Ascending aorta (tissue), 2 donors: ENCODE results near the gene MRPL45. TPM values are rescaled to one million over a fixed set of nuclear protein-coding genes. Genes with fewer than 3 reads are reported as not detected.

ENCODE experiments used
- DNase-seq, 2 donors: peaks; one replicate each; pipeline ENCODE4 v3.0.0-alpha.2; 2019; ENCODE audit warnings: low spot score in 2 of 2
- H3K27ac ChIP-seq, 2 donors: fragments of 200-600 bp; sonication (generic); one replicate each; pipeline ENCODE4 v1.5.1; 2016 to 2017; ENCODE audit warnings: mild to moderate bottlenecking in 1 of 2
- H3K27me3 ChIP-seq: fragments of 200-600 bp; sonication (generic); one replicate; pipeline ENCODE4 v1.5.1; 2017
- H3K36me3 ChIP-seq, 2 donors: fragments of 200-600 bp; sonication (generic); one replicate each; pipeline ENCODE4 v1.5.1; 2016
- H3K4me1 ChIP-seq, 2 donors: fragments of 200-600 bp; sonication (generic); one replicate each; pipeline ENCODE4 v1.5.1; 2016 to 2017; ENCODE audit warnings: mild to moderate bottlenecking in 1 of 2
- H3K4me3 ChIP-seq, 2 donors: fragments of 200-600 bp; sonication (generic); one replicate each; pipeline ENCODE4 v1.5.1; 2016 to 2017; ENCODE audit warnings: mild to moderate bottlenecking in 1 of 2
- H3K9me3 ChIP-seq, 2 donors: fragments of 200-600 bp; sonication (generic); one replicate each; pipeline ENCODE4 v1.5.1; 2016
- intact Hi-C: fragments of 100-400 bp; cut with DNase I; formaldehyde crosslinking; loops from one replicate; pipeline ENCODE4 v1.15.1; 2023
- total RNA-seq: library from RNA; depleted of rRNA; stranded (reverse); fragments of >200 nt; gene quantifications from one replicate; pipeline ENCODE4 v1.1.0, GENCODE V29; 2016
- TF ChIP-seq, protein P1 (sequence below), 3 experiments: fragments of 200-600 bp in 2 of 3; fragments of 450-650 bp in 1 of 3; sonication (generic) in 2 of 3; IDR thresholded peaks; one replicate each; pipeline ENCODE4 v1.5.1; 2016 to 2019; ENCODE audit warnings: antibody characterized with exemption in 3 of 3, mild to moderate bottlenecking in 1 of 3, moderate library complexity in 1 of 3

The MRPL45 gene
- total RNA-seq, 1 donor from 2014 or later, result 27.5 TPM

DNA sequence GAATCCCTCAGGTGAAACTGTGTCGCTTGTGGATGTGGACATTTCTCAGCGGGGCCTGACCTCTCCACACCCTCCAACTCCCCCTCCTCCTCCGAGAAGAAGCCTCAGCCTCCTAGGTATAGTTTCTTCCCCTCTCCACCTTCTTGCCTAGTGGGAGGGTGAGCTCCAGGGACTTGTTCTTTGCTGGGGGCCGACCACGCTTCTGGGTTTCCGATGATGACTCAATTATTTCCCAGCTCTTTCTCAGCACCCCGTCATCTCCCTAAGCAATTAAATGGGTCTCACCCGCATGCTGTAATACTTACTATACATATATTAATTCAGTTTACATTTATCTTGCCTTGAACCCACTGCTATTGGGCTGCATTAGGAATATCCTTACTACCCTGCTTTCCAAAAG is 67.8 kb downstream of the MRPL45 start:
- intact Hi-C loops, result no loop called here
- Histone ChIP-seq H3K4me1 (no peaks in the 10 kb centered on the region), H3K27ac (no peak overlapping the region), H3K27me3 (no peaks in the 10 kb centered on the region), H3K36me3 (peaks cover 30 to 35% of the 10 kb centered on the region in 2 donors), H3K4me3 (no peak overlapping the region), H3K9me3 (no peaks in the 10 kb centered on the region)
- TF ChIP-seq, protein P1, sequence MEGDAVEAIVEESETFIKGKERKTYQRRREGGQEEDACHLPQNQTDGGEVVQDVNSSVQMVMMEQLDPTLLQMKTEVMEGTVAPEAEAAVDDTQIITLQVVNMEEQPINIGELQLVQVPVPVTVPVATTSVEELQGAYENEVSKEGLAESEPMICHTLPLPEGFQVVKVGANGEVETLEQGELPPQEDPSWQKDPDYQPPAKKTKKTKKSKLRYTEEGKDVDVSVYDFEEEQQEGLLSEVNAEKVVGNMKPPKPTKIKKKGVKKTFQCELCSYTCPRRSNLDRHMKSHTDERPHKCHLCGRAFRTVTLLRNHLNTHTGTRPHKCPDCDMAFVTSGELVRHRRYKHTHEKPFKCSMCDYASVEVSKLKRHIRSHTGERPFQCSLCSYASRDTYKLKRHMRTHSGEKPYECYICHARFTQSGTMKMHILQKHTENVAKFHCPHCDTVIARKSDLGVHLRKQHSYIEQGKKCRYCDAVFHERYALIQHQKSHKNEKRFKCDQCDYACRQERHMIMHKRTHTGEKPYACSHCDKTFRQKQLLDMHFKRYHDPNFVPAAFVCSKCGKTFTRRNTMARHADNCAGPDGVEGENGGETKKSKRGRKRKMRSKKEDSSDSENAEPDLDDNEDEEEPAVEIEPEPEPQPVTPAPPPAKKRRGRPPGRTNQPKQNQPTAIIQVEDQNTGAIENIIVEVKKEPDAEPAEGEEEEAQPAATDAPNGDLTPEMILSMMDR (IDR thresholded peaks at IDR 0.05), result no peak
- DNase-seq, result no peak

DNA sequence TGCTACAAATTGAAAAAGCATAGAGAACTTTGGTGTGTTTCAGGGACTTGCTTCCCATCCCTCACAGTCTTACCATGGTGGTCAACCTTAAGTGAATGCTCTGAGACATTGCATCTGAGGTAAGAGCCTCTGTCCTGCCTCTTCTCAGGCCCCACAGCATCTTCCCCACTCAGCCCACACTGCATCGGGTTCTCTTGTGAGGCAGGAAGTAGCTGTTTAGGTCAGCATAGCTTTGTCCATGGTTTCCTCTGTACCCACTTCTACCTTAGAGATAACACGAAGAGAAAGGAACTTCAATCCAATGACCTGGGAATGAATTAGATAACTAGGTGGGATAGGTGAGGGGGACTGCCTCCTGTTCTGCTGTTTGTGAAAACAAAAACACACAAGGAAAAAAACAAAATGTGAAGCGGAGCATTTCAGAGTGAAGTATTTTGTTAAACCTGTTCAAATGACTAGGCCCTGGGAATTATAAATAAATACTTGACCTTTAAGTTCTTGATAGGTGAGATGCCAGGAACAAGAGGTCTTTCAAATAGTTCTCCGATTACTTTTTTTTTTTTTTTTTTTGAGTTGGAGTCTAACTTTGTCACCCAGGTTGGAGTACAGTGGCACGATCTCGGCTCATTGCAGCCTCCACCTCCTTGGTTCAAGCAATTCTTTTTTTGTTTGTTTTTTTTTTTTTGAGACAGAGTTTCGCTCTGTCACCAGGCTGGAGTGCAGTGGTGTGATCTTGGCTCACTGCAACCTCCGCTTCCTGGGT is 72.3 kb downstream of the MRPL45 start:
- intact Hi-C loops, result no loop called here
- H3K36me3 ChIP-seq, result peaks cover 55 to 62% of the 10 kb centered on the region in 2 donors
- H3K4me3 ChIP-seq, result no peak overlapping the region

More for the DNA sequence above, 72.3 kb downstream of the MRPL45 start:
- no peak for DNase-seq
- H3K27ac ChIP-seq, result no peak overlapping the region
- H3K4me1 ChIP-seq, result no peaks in the 10 kb centered on the region
- no peaks in the 10 kb centered on the region for H3K9me3 ChIP-seq
- TF ChIP-seq, protein P1 (IDR thresholded peaks at IDR 0.05), result no peak
- no peaks in the 10 kb centered on the region for H3K27me3 ChIP-seq

Other genes starting within 250 kb of the MRPL45 start
- gene TBC1D3C, start 228.5 kb upstream of the MRPL45 start, total RNA-seq, result not detected
- not detected for gene TBC1D3E, start 169.2 kb upstream of the MRPL45 start, total RNA-seq
- not detected for gene TBC1D3, start 104.6 kb upstream of the MRPL45 start, total RNA-seq
- not detected for gene GPR179, start 46.8 kb downstream of the MRPL45 start, total RNA-seq
- 10.3 TPM for gene SOCS7, start 54.7 kb downstream of the MRPL45 start, total RNA-seq
- 89.0 TPM for gene ARHGAP23, start 131.3 kb downstream of the MRPL45 start, total RNA-seq